Psoas muscle (tissue), 8 donors: ENCODE results near the gene BMP6. TPM values are rescaled to one million over a fixed set of nuclear protein-coding genes. Genes with fewer than 3 reads are reported as not detected.

ENCODE experiments used
- ATAC-seq, 4 donors: fragments of 200-7000 bp; cut with Tn5 transposase; one replicate each; pipeline ENCODE4 v1.9.1; 2020; ENCODE audit warnings: moderate library complexity in 3 of 4, mild to moderate bottlenecking in 2 of 4
- DNase-seq, 2 donors: peaks; one replicate each; pipeline ENCODE4 v3.0.0-alpha.2; 2020
- H3K27ac ChIP-seq: fragments of 200-600 bp; one replicate; pipeline ENCODE4 v1.8.0; 2022
- H3K27me3 ChIP-seq, 3 donors: fragments of 200-600 bp in 1 of 3; one replicate each; pipeline versions ENCODE4 v1.6.1 to v1.8.0; 2013 to 2022; ENCODE audit warnings: low read length in 2 of 3, mild to moderate bottlenecking in 2 of 3, moderate library complexity in 1 of 3; ENCODE audit not compliant: insufficient read depth in 3 of 3
- H3K36me3 ChIP-seq, 2 donors: fragments of 200-600 bp in 1 of 2; one replicate each; pipeline versions ENCODE4 v1.6.1 to v1.8.0; 2013 to 2022; ENCODE audit warnings: low read depth in 1 of 2, mild to moderate bottlenecking in 1 of 2, moderate library complexity in 1 of 2; ENCODE audit not compliant: insufficient read depth in 1 of 2
- H3K4me1 ChIP-seq: fragments of 200-600 bp; one replicate; pipeline ENCODE4 v1.8.0; 2022
- H3K4me3 ChIP-seq: fragments of 200-600 bp; one replicate; pipeline ENCODE4 v1.8.0; 2022; ENCODE audit warnings: mild to moderate bottlenecking
- H3K9me3 ChIP-seq: fragments of 200-600 bp; one replicate; pipeline ENCODE4 v1.8.0; 2022
- WGBS, 3 donors: extraction: QIAGEN DNeasy Blood & Tissue Kit; methylation state at CpG; one replicate each; pipeline versions ENCODE4 v1.1.6 to v1.1.7; 2013; 5-methylcytosine and 5-hydroxymethylcytosine counted together
- intact Hi-C, 2 donors: fragments of 100-400 bp; cut with DNase I; formaldehyde crosslinking; loops; one replicate each; pipeline versions ENCODE4 v1.11.0 to v1.14.2; 2022
- polyA plus RNA-seq, 3 donors: library from polyadenylated mRNA; stranded (reverse); fragments of 200-250 nt; gene quantifications; one replicate each; pipeline ENCODE4 v1.2.3, GENCODE V29; 2013
- total RNA-seq, 4 donors: library from RNA; stranded (reverse); fragmentation: NEBNext Ultra II Directional in 2 of 4; extraction: Animal tissue kit (Norgen Biotek cat#: 25700) in 2 of 4; gene quantifications; one replicate each; pipeline versions ENCODE4 v1.2.1 to v1.2.4, GENCODE V29; 2021 to 2023
- TF ChIP-seq, protein P1 (sequence below): fragments of 200-600 bp; IDR thresholded peaks from one replicate; pipeline ENCODE4 v1.8.0; 2022; ENCODE audit warnings: antibody characterized with exemption
- donor health status: healthy with polysubstance abuse.
- donor health status: DM: no; HTN: no; CAD: no; lungs with moderate emphysema.
- donor health status: Bipolar disorder and iron deficiency.
- donor health status: healthy.
- donor health status: DM: yes; HTN: yes; CAD: no.
- donor health status: DM: no; HTN: no; CAD: no.
- donor health status: DM: no; HTN: no; CAD: no.
- donor health status: DM: yes; HTN: yes; CAD: no.

The BMP6 gene
- total and polyA plus RNA-seq, 7 donors, result 0.96 to 4.9 (median 3.4) TPM

DNA sequence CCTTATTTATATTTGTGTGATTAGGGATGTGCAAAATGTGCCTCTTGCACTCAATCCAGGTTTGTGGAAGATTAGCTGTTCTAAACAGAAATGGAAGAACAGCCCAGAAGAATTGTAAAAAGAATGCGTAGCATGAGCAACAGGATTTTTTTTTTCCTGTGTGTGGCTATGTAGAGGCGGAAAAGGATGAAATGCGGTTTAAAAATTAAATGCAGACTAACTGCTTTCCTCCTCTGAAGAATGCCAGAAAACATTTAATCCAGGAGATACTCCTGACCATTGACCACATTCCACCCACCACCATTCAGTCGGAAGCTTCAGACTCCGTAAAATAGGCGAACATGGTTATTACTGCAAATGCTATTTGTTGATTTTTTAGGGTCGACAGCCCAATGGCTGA is 83.4 kb downstream of the BMP6 start:
- Histone ChIP-seq H3K4me1 (no peaks in the 10 kb centered on the region), H3K36me3 (no peaks in the 10 kb centered on the region), H3K27ac (no peak overlapping the region), H3K9me3 (no peaks in the 10 kb centered on the region), H3K27me3 (no peaks in the 10 kb centered on the region), H3K4me3 (no peak overlapping the region)
- TF ChIP-seq, protein P1, sequence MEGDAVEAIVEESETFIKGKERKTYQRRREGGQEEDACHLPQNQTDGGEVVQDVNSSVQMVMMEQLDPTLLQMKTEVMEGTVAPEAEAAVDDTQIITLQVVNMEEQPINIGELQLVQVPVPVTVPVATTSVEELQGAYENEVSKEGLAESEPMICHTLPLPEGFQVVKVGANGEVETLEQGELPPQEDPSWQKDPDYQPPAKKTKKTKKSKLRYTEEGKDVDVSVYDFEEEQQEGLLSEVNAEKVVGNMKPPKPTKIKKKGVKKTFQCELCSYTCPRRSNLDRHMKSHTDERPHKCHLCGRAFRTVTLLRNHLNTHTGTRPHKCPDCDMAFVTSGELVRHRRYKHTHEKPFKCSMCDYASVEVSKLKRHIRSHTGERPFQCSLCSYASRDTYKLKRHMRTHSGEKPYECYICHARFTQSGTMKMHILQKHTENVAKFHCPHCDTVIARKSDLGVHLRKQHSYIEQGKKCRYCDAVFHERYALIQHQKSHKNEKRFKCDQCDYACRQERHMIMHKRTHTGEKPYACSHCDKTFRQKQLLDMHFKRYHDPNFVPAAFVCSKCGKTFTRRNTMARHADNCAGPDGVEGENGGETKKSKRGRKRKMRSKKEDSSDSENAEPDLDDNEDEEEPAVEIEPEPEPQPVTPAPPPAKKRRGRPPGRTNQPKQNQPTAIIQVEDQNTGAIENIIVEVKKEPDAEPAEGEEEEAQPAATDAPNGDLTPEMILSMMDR, result no peak
- no peak for DNase-seq
- 30 to 49% (median 31%) methylated on average over 7 of the region's 7 CpGs for WGBS, 3 donors
- ATAC-seq, result no peak
- intact Hi-C loops, result no loop called here

DNA sequence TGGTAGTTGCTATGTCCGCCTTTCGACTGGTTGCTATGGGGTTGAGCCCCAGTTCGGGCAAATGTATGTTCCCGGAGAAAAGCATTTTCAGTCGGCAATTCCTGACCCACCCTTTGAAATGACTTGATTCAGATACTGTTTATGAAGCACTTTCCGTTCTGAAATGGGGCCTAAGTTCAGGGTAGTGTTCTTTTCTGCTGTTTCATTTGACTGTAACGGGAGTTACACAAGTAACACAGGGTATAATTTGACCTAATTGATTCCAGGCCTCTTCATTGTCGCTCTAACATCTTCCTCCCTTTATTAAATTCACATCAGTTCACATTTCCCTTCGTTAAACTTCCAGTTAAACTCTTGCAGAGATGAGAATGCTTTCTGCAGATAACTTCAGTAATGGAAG is 85.5 kb downstream of the BMP6 start:
- TF ChIP-seq, protein P1, result no peak
- Histone ChIP-seq H3K36me3 (no peaks in the 10 kb centered on the region), H3K4me3 (no peak overlapping the region), H3K27ac (no peak overlapping the region), H3K27me3 (no peaks in the 10 kb centered on the region), H3K4me1 (no peaks in the 10 kb centered on the region), H3K9me3 (no peaks in the 10 kb centered on the region)
- 75 to 84% (median 75%) methylated on average over 9 of the region's 9 CpGs for WGBS, 3 donors
- intact Hi-C loops, result no loop called here
- no peak for DNase-seq
- no peak for ATAC-seq

DNA sequence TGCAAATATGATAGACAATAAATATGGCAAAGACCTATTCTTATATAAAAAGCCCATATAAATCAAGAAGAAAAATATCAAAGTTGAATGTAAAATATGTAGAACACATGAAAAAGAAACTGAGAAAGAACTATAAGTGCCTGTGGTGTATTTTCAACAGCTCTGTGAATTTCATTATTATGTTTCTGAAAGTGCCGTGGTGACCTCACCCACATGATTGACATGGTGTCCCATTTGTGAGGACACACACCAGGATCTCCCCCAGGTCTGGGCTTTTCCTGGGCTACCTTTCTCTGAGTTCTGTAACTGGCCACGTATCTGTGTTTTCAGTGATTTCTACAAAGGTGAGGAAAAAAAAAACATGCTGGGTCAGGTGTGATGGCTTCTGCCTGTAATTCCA is 86.7 kb downstream of the BMP6 start:
- Histone ChIP-seq H3K4me3 (no peak overlapping the region), H3K9me3 (no peaks in the 10 kb centered on the region), H3K4me1 (no peaks in the 10 kb centered on the region), H3K27me3 (no peaks in the 10 kb centered on the region), H3K36me3 (no peaks in the 10 kb centered on the region), H3K27ac (no peak overlapping the region)
- intact Hi-C loops, result no loop called here
- WGBS, 3 donors, result 50 to 71% (median 69%) methylated on average over 2 of the region's 2 CpGs
- DNase-seq, result no peak
- TF ChIP-seq, protein P1, result no peak
- no peak for ATAC-seq

DNA sequence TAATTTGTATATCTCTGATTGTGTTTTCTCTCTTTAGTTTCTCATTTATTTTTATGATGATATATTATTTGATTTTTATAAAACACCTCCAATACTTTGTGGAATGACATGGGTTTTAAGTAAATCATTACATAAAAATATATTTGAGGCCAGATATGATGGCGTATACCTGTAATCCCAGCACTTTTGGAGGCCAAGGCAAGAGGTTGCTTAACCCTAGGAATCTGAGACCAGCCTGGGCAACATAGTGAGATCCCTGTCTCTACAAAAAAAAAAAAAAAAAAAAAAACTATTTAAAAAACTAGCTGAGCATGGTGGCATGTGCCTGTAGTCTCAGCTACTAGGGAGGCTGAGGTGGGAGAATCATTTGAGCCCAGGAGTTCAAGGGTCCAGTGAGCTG is 87.3 kb downstream of the BMP6 start:
- H3K9me3 ChIP-seq, result no peaks in the 10 kb centered on the region
- H3K4me3 ChIP-seq, result no peak overlapping the region
- intact Hi-C loops, result no loop called here
- TF ChIP-seq, protein P1, result no peak
- no peaks in the 10 kb centered on the region for H3K4me1 ChIP-seq
- H3K36me3 ChIP-seq, result no peaks in the 10 kb centered on the region
- ATAC-seq (no peak), DNase-seq (no peak)
- no peak overlapping the region for H3K27ac ChIP-seq
- no peaks in the 10 kb centered on the region for H3K27me3 ChIP-seq
- 94 to 100% (median 100%) methylated on average over 1 of the region's 1 CpG for WGBS, 3 donors

DNA sequence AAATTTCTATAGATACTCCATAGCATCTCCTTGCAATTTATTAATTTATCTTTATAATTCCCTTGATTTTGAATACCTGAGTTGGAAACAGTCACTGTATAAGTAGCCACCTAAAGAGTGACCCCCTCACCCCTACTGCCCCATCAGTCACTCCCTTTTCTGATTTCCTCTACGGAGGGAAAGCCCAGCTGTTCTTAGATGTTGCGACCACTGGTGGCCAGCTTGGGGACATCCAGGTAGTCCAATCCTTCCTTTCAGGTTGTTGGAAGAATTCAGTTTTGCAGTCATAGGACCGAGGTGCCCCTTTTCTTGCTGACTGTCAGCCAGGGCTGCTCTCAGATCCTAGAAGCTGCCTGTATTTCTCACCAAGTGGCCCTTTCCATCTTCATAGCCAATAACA is 87.8 kb downstream of the BMP6 start:
- intact Hi-C loops, result no loop called here
- Histone ChIP-seq H3K36me3 (no peaks in the 10 kb centered on the region), H3K4me3 (no peak overlapping the region), H3K27ac (no peak overlapping the region), H3K9me3 (no peaks in the 10 kb centered on the region), H3K4me1 (no peaks in the 10 kb centered on the region), H3K27me3 (no peaks in the 10 kb centered on the region)
- TF ChIP-seq, protein P1, result no peak
- DNase-seq (no peak), ATAC-seq (no peak)
- WGBS, 3 donors, result 76 to 82% (median 79%) methylated on average over 3 of the region's 3 CpGs
